Panc1 (cell line): Measurements from ENCODE around the gene CFDP1. TPM values are rescaled to one million over a fixed set of nuclear protein-coding genes. Genes with fewer than 3 reads are reported as not detected.

Experiments used
- ATAC-seq: fragments of 200-7000 bp; cut with Tn5 transposase; 2 replicates; pipeline ENCODE4 v1.9.1; 2020; ENCODE audit warnings: mild to moderate bottlenecking, moderate library complexity
- BruUV-seq: library from RNA; stranded (reverse); fragments of 400-500 nt; replicated peaks from 2 replicates; lab custom pipeline; 2021; lab: Mats Ljungman, UMichigan
- CTCF ChIA-PET: fragments of 300-600 bp; sonication (Branson Sonifier 250); formaldehyde crosslinking; loops from one replicate; lab custom pipeline; 2022; ENCODE audit warnings: antibody characterized with exemption; lab: Charles Lee
- POLR2A ChIA-PET: fragments of 300-600 bp; sonication (Branson Sonifier 250); formaldehyde crosslinking; loops from one replicate; lab custom pipeline; 2022; ENCODE audit warnings: antibody characterized with exemption; lab: Charles Lee
- DNase-seq: peaks from one replicate; pipeline ENCODE4 v3.0.0-alpha.2; 2010; ENCODE audit warnings: low read depth, low spot score
- H3K27ac ChIP-seq: 2 replicates; pipeline ENCODE4 v1.5.1; 2011; ENCODE audit warnings: mild to moderate bottlenecking, low read length, inconsistent platforms
- H3K27me3 ChIP-seq: fragments of 200-500 bp; sonication (Bioruptor generic); 2 replicates; pipeline ENCODE4 v1.6.0; 2014; ENCODE audit warnings: low read length, inconsistent platforms; ENCODE audit not compliant: control insufficient read depth, insufficient read depth
- H3K36me3 ChIP-seq: fragments of 200-500 bp; sonication (Bioruptor generic); 2 replicates; pipeline ENCODE4 v1.5.1; 2014; ENCODE audit warnings: inconsistent platforms, mild to moderate bottlenecking, low read length, moderate library complexity; ENCODE audit not compliant: control insufficient read depth, insufficient read depth
- H3K4me1 ChIP-seq: 2 replicates; pipeline ENCODE4 v1.5.1; 2011; ENCODE audit warnings: inconsistent platforms, mild to moderate bottlenecking, low read length, moderate library complexity; ENCODE audit not compliant: control insufficient read depth, insufficient read depth
- H3K4me3 ChIP-seq, 2 experiments: 2 replicates each; pipeline ENCODE4 v1.5.1; 2011 to 2012; ENCODE audit warnings: low read depth in 2 of 2, low read length in 2 of 2, mild to moderate bottlenecking in 2 of 2, inconsistent platforms in 1 of 2, moderate library complexity in 1 of 2
- H3K9me3 ChIP-seq: fragments of 200-500 bp; sonication (Bioruptor generic); 2 replicates; pipeline ENCODE4 v1.5.1; 2014; ENCODE audit warnings: low read depth, mild to moderate bottlenecking, inconsistent platforms, low read length, moderate library complexity; ENCODE audit not compliant: control insufficient read depth, insufficient read depth
- CTCF ChIP-seq: fragments of 450-650 bp; IDR thresholded peaks from 2 replicates; pipeline ENCODE4 v1.5.1; 2017; ENCODE audit warnings: mild to moderate bottlenecking
- POLR2AphosphoS5 ChIP-seq: IDR thresholded peaks from 2 replicates; pipeline ENCODE4 v1.6.1; 2012; ENCODE audit warnings: mild to moderate bottlenecking, low read depth, low read length, moderate library complexity
- SIN3A ChIP-seq: IDR thresholded peaks from 2 replicates; pipeline ENCODE4 v1.6.1; 2012; ENCODE audit warnings: low read depth, mild to moderate bottlenecking, low read length, moderate library complexity, borderline replicate concordance; ENCODE audit not compliant: insufficient read depth
- TCF7L2 ChIP-seq: IDR thresholded peaks from 2 replicates; pipeline ENCODE4 v1.6.1; 2011; ENCODE audit warnings: mild to moderate bottlenecking, low read depth, low read length, inconsistent platforms
- in situ Hi-C: cut with HindIII; loops from 2 replicates; pipeline ENCODE4 v1.10.0; 2016; ENCODE audit warnings: low sequenced_read_pairs, low pct_unique_long_range_greater_than_20kb
- intact Hi-C: fragments of 100-400 bp; cut with micrococcal nuclease; formaldehyde crosslinking; loops from one replicate; pipeline ENCODE4 v1.10.0; 2022; ENCODE audit not compliant: unreplicated experiment
- total RNA-seq: library from RNA; stranded (reverse); gene quantifications from one replicate; pipeline ENCODE4 v1.2.1, GENCODE V29; 2021; ENCODE audit not compliant: unreplicated experiment
- TF ChIP-seq, protein P1 (sequence below), 2 experiments: IDR thresholded peaks; 2 replicates each; pipeline ENCODE4 v1.6.1; 2011 to 2012; ENCODE audit warnings: low read depth in 2 of 2, control low read depth in 1 of 2, low read length in 1 of 2, mild to moderate bottlenecking in 1 of 2, moderate library complexity in 1 of 2; ENCODE audit not compliant: insufficient read depth in 1 of 2

CFDP1 gene
- total RNA-seq, 1 experiment from 2014 or later, result 25.7 TPM

DNA sequence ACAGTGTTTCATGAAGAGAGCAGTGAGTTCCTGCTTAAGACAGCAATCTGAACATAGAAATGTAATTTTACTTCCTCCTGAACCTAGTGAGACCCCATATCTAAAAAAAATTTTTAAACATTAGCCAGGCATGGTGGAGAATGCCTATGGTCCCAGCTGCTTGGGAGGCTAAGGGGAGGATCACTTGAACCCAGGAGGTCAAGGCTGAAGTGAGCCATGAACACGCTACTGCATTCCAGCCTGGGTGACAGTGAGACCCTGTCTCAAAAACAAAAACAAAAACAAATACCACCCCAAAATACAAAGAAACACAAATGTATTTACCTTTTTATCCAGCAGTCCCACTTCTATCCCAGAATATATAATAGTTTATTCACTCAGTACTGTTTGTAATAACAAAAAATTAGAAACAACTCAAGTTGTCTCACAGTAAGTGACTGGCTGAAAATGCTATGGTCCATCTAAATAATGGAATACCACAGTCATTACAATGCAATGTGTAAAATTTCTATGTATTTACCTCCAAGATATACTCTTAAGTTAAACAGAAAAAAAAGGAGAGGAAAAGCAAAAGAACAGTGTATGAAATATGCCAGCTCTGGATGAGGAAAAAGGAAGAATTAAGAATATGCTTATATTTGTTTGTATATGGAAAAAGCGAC lies 16.3 kb downstream of the CFDP1 start:
- H3K27ac ChIP-seq, result no peak overlapping the region
- no TSS peak for BruUV-seq
- ATAC-seq (no peak), DNase-seq (no peak)
- intact Hi-C loops (no loop called here), in situ Hi-C loops (no loop called here)
- H3K4me1 ChIP-seq, result peaks cover 11% of the 10 kb centered on the region
- no peak overlapping the region for H3K4me3 ChIP-seq
- POLR2A ChIA-PET, result no interaction called here
- TF ChIP-seq, protein P1, sequence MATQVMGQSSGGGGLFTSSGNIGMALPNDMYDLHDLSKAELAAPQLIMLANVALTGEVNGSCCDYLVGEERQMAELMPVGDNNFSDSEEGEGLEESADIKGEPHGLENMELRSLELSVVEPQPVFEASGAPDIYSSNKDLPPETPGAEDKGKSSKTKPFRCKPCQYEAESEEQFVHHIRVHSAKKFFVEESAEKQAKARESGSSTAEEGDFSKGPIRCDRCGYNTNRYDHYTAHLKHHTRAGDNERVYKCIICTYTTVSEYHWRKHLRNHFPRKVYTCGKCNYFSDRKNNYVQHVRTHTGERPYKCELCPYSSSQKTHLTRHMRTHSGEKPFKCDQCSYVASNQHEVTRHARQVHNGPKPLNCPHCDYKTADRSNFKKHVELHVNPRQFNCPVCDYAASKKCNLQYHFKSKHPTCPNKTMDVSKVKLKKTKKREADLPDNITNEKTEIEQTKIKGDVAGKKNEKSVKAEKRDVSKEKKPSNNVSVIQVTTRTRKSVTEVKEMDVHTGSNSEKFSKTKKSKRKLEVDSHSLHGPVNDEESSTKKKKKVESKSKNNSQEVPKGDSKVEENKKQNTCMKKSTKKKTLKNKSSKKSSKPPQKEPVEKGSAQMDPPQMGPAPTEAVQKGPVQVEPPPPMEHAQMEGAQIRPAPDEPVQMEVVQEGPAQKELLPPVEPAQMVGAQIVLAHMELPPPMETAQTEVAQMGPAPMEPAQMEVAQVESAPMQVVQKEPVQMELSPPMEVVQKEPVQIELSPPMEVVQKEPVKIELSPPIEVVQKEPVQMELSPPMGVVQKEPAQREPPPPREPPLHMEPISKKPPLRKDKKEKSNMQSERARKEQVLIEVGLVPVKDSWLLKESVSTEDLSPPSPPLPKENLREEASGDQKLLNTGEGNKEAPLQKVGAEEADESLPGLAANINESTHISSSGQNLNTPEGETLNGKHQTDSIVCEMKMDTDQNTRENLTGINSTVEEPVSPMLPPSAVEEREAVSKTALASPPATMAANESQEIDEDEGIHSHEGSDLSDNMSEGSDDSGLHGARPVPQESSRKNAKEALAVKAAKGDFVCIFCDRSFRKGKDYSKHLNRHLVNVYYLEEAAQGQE (IDR thresholded peaks at IDR 0.05; ENCODE audit: insufficient read depth in 1 of 2, low read depth in 2 of 2, low read length in 1 of 2), result no peak
- no peak for TF ChIP-seq POLR2AphosphoS5
- no peak for TF ChIP-seq TCF7L2
- TF ChIP-seq SIN3A, result no peak
- no peak for TF ChIP-seq CTCF
- no peaks in the 10 kb centered on the region for H3K27me3 ChIP-seq
- no peaks in the 10 kb centered on the region for H3K36me3 ChIP-seq
- no peaks in the 10 kb centered on the region for H3K9me3 ChIP-seq
- CTCF ChIA-PET, result no interaction called here

DNA sequence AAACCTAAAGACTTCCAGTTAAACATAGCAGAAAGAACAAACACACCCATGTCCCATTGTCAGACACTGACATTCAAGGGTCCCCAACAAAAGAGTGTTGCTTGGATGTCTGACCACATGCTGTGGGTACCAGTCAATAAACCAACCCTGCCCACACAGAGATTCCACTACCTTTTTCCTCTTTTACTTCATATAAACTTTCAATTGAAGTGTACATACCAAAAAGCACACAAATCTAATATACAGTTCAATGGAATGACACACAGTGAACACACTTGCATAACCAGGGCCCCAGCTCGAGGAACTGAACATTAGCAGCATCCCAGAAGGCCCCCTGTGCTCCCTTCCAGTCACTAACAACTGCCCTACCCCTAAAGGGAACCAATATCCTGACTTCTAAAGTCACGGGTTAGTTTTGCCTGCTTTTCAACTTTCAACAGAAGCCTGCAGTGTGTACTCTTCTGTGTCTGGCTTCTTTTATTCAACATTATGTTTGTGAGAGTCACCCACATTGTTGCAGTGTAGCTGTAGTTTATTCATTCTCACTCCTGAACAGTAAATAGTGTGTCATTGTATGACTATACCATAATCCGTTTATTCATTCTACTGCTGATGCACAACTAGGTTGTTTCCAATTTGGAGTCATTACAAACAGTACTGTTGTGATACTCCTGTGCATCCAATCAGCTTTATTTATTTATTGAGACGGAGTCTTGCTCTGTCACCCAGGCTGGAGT lies 18.0 kb downstream of the CFDP1 start:
- ChIA-PET POLR2A (no interaction called here), CTCF (no interaction called here)
- Histone ChIP-seq H3K36me3 (no peaks in the 10 kb centered on the region), H3K4me1 (no peaks in the 10 kb centered on the region), H3K27me3 (no peaks in the 10 kb centered on the region), H3K4me3 (no peak overlapping the region), H3K9me3 (no peaks in the 10 kb centered on the region), H3K27ac (no peak overlapping the region)
- TF ChIP-seq CTCF, result no peak
- no peak for TF ChIP-seq TCF7L2
- TF ChIP-seq SIN3A, result no peak
- no peak for TF ChIP-seq POLR2AphosphoS5
- TF ChIP-seq, protein P1 (IDR thresholded peaks at IDR 0.05; ENCODE audit: insufficient read depth in 1 of 2, low read depth in 2 of 2, low read length in 1 of 2), result no peak
- intact Hi-C loops, result no loop called here
- no TSS peak for BruUV-seq
- ATAC-seq, result no peak
- in situ Hi-C loops, result no loop called here
- no peak for DNase-seq
